SU-DHL-6 (cell line): ENCODE measurements around the gene TRAPPC2B.

Experiments used
- CTCF ChIP-seq: fragments of 200-600 bp; sonication (generic); IDR thresholded peaks from one replicate; pipeline ENCODE4 v1.5.1; 2017; ENCODE audit warnings: antibody characterized with exemption, mild to moderate bottlenecking, low read length, moderate library complexity; ENCODE audit not compliant: insufficient read depth, poor library complexity, severe bottlenecking
- EZH2phosphoT487 ChIP-seq: fragments of 200-600 bp; sonication (generic), shearing (Covaris generic); conservative IDR thresholded peaks from 2 replicates; pipeline ENCODE4 v1.6.1; 2018; ENCODE audit warnings: mild to moderate bottlenecking, antibody characterized with exemption, low read length, moderate library complexity, mixed read lengths

DNA sequence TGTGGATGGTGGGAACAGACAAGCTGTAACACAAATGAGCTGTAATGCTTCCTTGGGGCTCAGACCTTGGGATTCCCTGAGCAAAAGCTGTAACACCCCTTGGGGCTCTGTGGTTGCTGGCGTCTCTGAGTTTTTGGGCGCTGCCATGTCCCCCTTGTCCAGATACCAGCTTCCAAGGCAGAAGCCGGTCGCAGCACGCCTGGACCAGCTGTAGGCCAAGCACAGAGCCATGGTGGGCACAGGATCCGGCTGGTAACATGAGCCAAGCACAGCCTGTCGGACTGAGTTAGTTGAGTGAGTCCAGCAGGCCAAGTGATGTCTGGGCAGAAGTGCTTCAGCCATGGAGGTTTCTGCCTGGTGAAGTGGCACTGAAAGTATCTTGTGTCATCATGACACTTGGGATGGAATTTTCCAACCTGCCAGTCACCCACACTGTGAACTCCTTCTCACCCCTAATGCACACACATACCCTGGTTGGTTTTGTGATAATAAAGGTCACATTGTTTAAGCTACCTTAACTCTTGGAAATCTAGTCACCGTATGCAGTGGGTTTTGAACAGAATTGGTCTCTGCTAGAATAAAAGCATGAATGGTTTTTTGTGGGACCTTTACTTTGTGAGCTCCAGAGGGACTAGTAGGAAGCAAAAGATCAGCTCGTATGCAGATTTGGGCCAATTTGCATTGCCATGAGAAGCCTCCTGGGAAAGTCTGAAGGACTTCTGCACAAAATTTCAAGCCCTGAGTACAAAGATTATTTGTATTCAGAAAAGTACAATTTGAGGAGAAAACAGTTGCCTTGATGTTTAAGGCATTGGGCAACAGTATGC lies 40.6 kb downstream of the TRAPPC2B start:
- no peak for TF ChIP-seq CTCF
- no peak for TF ChIP-seq EZH2phosphoT487
